Measurements from ENCODE around the gene CCDC88B.

GRCh38 chr11:64382586-64382985 lies 42.6 kb downstream of the CCDC88B start:
- TF ChIP-seq POLR2AphosphoS5 (IDR thresholded peaks at IDR 0.05; ENCODE audit: low read depth, low read length) (no peak), REST (IDR thresholded peaks at IDR 0.05; ENCODE audit: insufficient read depth in 1 of 2, low read depth in 2 of 2, low read length in 2 of 2) (no peak), SIN3A (IDR thresholded peaks at IDR 0.05; ENCODE audit: borderline replicate concordance, insufficient read depth, low read length) (no peak)

Measured in PFSK-1 (cell line).